Measurements from ENCODE around the gene S1PR1. TPM values are rescaled to one million over a fixed set of nuclear protein-coding genes. Genes with fewer than 3 reads are reported as not detected.
A peak's percentile ranks its signal among the peaks of the same experiment; 100 is the strongest.

Gene S1PR1
- polyA plus RNA-seq, 3 donors: 19.6 to 24.6 (median 22.8) TPM

GRCh38 chr1:101278845-101279244 is 42.0 kb downstream of the S1PR1 start:
- DNase-seq (ENCODE audit: low read depth in 3 of 3, low spot score in 2 of 3): no peak

DNA sequence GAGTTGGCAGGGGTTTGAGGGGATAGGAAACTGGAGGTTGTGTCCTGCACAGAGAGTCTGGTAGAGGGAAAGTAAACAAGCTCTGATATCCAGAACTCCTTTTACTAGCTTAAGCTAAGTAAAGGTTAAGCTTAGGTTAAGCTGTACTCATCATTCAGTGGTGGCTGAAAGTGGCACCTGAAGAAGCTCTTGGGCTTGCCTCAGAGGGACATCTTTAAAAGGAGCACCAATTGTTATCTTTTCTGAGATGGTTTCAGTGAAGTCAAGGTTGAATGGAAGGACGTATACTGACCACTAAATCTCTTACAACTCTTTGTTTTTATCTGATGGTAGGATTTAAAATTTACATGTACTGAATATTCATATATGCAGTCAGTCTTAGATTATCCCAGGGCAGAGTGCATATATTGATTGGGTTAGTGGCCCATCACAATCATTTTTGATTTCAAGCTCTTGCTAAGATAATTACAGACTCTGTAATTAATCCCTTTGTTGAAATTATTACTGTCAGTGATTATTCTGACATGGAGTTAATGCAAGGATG is 43.3 kb downstream of the S1PR1 start:
- DNase-seq (ENCODE audit: low read depth in 3 of 3, low spot score in 2 of 3): no peak

DNA sequence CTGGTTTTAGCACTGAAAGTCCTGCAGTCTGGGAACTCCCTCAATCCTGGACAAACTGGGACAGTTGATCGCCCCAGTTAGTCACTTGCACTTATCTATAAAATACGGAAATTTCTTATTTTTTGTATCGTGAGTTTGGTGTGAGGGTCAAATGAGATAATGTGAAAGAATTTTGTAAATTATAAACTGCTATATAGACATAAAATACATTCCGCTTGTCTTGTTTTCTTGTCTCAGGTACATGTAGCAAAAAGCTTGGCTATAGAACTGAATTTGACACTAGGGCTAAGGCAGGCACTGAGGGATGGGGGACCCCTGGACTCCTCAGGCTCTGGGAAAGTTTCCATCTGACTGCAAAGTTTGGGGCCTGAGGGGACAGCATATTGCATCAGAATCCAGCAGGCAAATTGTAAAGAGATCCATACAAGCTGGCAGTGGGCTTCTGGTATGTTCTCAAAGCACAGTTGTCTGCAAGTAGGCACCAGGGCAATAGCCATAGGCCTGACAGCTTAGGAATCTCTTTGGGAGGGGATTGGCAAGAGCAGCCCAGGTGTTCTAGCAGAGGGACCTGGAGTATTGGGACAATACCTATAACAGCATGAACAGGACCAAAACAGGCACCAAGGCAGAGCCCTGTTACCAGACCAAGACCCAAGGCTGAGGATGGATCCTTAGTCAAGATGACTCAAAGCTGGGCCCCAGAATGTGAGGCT is 44.3 kb downstream of the S1PR1 start:
- DNase-seq (ENCODE audit: low read depth in 3 of 3, low spot score in 2 of 3): no peak

DNA sequence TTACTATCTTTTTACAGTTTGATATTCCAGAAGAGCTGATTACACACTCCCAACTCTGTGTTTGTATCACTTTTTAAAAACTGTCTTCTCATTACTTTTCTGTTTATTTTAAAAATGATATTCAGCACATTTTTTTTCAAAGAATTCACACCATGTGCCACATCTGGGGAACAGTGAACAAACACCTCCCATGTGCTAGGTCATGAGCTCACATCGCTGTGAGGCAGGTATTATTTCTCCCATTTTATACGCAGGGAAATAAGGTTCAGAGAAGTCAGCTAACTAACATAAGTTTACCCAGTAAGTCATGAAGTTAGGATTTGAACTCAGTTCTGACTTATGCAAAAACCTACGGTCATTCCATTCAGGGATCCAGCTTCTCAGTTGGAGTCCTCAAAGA is 44.9 kb downstream of the S1PR1 start:
- no peak for DNase-seq (ENCODE audit: low read depth in 3 of 3, low spot score in 2 of 3)

DNA sequence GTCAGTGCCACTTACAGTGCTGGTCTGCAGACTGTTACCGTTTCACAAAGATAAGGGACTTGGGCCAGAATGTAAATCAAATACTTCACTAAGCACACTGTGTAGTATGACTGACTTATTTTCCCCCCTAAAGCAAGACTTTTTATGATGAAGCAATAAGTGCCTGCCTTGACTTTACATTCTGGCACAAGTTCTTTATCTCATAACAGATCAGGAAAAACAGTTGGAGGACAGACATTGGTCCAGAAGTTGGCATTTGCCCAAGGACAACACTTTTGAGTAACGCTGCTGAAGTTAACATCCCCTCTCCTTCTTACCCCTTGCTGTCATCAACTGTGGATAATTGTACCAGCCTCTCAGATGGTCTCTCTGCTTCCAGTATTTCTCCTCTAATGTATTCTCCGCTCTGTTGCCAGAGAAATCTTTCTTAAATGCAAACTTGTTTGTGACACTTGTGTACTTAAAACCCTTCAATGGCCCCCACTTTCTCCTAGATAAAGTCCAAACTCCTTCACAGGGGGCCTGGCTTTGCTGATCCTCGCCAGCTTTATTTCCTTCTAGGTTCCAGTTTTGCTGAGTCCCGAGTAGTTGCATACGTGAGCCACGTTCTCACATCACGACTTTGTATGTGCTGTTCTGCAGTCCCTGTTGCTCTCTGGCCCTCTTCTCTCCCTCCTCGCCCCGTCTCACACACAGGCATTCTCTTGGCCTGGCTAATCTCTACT is 45.7 kb downstream of the S1PR1 start:
- DNase-seq (ENCODE audit: low read depth in 3 of 3, low spot score in 2 of 3): no peak

DNA sequence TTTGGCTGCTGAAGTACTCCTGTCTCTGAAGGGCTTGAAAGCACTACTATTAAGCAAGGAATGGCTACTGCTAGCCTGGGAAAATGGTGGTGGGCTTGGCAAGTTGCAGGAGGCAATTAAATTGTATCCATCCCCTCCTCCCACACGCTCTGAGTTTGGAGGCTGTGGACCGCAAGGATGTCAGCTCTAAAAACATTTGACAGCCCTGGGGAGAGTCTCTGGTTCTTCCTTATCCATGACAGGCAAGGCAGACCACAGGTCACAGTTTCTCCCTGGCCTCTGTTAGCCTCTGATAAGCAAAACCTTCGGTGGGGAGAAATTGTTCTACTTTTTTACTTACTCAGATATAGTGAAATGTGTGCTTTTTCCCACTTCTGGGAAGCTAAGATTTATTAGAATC is 46.6 kb downstream of the S1PR1 start:
- no peak for DNase-seq (ENCODE audit: low read depth in 3 of 3, low spot score in 2 of 3)

DNA sequence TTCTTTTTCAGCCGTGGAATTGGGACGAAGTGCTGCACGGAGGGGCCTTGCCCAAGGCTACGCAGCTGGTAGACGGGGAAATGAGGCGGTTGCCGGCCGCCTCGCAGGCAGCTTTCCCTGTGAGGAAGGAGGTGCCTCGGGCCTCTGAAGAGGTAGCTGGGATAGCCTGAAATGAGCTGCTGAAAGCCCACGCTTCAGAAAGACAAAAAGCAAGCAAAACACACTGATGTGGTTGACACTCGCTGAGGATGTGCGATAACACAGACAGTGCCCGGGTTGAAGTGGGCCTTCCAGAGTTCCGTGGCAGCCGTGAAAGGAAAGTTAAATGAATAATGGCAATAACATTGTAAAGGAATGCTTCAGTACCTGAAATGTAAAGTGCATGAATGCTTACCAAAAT is 47.2 kb downstream of the S1PR1 start:
- DNase-seq (ENCODE audit: low read depth in 3 of 3, low spot score in 2 of 3): no peak

DNA sequence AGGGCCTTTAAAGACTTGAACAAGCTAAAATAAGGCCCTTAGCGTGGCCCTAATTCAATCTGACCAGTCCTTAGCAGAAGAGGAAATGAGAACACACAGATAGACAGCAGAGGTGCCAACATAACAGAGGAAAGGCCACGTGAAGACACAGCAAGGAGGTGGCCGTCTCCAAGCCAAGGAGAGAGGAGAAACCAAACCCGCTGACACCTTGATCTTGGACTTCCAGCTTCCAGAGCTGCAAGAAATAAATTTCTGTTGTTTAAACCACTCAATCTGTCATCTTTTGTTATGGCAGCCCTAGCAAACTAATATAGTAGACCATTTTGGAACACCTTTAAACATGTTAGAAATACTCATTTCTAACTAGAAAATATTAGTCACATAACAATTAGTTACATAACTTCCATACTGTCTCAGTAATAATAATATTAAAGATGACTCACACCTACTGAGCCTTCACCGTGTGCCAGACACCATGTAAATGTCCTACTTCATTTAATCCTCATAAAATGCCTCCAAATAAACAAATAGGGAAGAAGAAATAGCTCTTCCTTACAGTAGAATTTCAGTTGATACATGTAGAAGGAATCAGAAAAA is 47.9 kb downstream of the S1PR1 start:
- DNase-seq (ENCODE audit: low read depth in 3 of 3, low spot score in 2 of 3): no peak

DNA sequence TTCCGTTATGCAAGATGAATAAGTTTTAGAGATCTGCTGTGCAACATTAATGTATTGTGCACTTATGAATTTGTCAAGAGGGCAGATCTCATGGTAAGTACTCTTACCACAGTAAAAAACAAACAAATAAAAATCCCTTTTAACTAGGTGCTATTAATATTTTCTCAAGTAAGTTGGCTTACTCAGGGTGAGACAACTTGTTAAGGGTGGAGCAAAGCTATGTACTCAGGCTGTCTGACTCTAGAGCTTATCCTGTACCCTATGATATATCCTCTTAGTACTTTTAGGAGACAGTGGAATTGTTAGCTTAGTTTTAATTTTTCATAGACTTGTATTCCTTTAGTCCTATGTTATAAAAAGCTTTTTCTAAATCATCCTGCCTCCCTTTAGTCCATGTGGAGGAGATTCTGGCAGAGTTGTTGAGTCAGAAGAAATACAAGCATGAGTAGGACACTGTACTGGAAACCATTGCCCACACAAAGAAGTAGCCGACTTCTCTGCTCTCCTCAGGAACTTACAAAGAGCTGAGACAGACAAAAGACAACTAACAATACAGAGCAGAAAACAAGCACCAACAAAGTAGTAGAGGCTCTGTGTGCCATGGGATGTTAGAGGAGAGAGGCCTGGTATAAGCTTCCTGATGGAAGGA is 49.2 kb downstream of the S1PR1 start:
- no peak for DNase-seq (ENCODE audit: low read depth in 3 of 3, low spot score in 2 of 3)

- DNase-seq (ENCODE audit: low read depth in 3 of 3, low spot score in 2 of 3): peak in 2 of 3 donors; percentile 55 to 60
These were observed 51.7 kb downstream of the S1PR1 start for GRCh38 chr1:101288491-101288944.

DNA sequence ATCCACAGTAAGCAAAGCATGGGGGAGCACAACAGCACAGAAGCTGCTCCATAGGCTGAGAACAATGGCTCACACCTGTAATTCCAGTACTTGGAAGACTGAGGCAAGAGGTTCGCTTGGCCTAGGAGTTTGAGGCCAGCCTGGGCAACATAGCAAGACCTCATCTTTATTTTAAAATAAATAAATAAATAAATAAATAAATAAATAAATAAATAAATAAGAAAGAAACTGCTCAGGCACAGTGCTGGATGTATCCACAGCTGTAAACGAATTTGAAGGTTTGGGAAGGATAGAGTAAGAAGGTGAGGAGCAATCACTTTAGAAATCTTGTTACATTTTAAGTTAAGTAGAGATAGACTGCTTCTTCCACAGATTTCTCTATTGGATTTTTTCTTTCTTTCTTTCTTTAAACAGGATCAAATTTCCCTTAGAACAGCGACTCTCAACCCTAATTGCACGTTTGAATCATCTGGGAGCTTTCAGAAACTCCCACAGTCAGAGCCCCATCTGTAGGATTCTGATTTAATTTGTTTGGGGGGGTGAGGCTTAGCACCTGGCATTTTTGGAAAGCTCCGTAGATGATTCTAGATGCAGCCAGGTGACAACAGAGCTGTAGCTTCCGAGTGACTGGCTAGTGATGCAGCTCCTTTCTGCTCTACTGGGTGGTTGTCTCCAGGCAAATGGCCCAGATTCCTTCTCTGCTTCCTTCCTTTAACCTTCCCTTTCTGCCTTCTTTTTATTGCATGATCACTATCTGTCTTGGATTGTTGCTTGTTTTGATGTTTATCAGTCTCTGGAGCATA is 53.5 kb downstream of the S1PR1 start:
- DNase-seq (ENCODE audit: low read depth in 3 of 3, low spot score in 2 of 3): no peak

Other genes with a start within 250 kb of the S1PR1 start
- gene DPH5, start 211.2 kb upstream of the S1PR1 start, polyA plus RNA-seq (ENCODE audit: insufficient read length in 3 of 3): 10 to 100 TPM; 63.4 to 69.2 (median 64.8) TPM